SK-MEL-5 (cell line): ENCODE results near the gene DGKK. TPM values are rescaled to one million over a fixed set of nuclear protein-coding genes. Genes with fewer than 3 reads are reported as not detected.
"Not testable (repeated sequence)": the region's sequence is repeated elsewhere in the genome, so short reads cannot be mapped to it uniquely, and the experiment has no call there.

Experiments
- DNase-seq: peaks from one replicate; pipeline ENCODE4 v3.0.0-alpha.2; 2016; ENCODE audit warnings: low read depth, low spot score
- in situ Hi-C: cut with HindIII; loops from 2 replicates; pipeline ENCODE4 v1.10.0; 2016; ENCODE audit warnings: low sequenced_read_pairs, high pct_unique_total_duplicates, low pct_unique_long_range_greater_than_20kb
- total RNA-seq: library from RNA; depleted of rRNA; stranded (reverse); fragments of >200 nt; shearing (Covaris generic); gene quantifications from 2 replicates; pipeline ENCODE4 v1.2.3, GENCODE V29; 2014

DGKK gene
- total RNA-seq, 1 experiment from 2014 or later = not detected

GRCh38 chrX:50447535-50447934 lies 23.1 kb downstream of the DGKK start:
- DNase-seq = no peak
- in situ Hi-C loops = no loop called here

DNA sequence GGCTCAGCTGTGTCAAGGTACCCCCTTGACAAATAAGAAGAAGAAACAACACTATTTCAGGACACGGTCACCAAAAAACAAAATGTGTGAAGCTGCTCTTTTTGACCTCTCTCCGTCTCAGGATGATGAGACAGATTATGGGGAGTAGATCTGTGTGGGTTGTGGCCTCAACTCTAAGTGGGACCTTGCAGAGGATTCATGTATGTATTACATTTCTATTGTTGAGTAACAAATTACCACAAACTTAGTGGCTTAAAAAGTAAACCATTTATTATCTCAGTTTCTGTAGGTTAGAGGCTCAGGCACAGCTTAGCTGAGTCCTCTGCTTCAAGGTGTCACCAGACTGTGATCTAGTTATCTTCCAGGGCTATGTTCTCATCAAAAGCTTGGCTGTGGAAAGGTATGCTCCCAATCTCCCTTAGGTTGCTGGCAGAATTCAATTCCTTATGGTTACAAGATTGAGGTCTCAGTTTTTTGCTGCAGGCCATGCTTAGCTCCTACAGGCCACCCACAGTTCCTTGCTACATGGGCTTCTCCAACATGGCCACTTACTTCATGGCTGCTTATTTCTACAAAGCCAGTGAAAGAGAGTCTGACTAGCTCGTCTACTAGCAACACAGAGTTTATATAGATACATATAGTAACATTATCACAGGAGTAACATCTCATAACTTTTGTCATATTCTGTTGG lies 28.1 kb downstream of the DGKK start:
- no peak for DNase-seq
- in situ Hi-C loops = no loop called here

DNA sequence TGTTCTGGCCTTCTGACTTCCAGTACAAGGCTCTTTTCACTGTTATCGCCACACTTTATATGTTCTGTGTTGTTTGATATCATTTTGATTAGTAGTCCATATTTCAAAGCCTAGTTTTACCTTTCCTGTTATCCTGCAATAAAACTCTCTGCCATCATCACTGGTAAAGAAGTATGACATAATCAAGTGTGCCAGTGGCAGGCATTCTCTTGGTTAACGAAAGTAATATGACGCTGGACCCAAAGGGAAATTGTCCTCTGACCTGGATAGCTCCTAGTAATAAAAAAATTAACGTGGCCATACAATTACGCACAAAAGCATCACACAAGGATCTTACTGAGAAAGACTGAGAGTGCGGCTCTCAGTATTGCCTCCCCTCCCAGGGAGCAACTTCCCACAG lies 33.8 kb downstream of the DGKK start:
- DNase-seq = no peak
- in situ Hi-C loops = no loop called here

DNA sequence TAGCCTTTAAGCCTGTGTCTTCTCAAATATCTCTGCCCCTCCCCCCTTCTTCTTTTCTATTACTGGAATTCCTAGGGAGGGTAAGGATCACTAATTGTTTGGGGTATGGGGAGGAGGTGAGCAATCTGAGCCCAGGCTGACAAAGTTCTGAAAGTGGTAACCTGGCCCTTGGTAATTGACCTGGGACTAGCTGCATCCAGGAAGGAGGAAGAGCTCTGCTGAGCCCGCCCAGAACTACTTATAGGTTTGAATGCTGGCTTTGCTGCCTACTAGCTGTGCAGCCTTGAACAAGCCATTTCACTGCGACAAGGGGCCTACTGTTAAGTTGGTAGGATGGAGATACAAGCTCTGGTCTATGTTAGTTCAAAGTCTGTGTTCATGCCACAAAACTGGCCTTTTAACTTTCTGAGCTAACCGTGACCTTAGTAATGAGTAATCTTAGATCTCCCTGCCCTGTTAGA lies 37.8 kb downstream of the DGKK start:
- in situ Hi-C loops = no loop called here
- DNase-seq = no peak

DNA sequence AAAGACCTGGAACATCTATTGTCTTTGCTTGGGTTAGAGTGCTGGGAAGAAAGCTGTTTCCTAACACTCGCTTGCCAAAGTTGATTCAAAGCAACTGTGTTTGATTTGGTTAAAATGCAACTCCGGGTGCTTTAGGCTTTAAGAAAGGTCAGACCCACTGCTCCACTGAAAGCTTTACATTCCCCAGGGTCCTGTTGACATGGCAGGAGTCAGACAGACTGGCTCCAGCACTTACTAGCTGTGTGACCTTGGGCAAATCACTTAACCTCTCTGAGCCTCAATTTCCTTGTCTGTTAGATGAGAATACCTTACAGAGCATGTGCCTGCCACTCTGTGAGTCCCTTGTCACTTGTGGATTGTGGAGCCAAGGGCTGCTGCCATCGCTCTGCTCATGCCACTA lies 39.0 kb downstream of the DGKK start:
- in situ Hi-C loops = no loop called here
- no peak for DNase-seq

DNA sequence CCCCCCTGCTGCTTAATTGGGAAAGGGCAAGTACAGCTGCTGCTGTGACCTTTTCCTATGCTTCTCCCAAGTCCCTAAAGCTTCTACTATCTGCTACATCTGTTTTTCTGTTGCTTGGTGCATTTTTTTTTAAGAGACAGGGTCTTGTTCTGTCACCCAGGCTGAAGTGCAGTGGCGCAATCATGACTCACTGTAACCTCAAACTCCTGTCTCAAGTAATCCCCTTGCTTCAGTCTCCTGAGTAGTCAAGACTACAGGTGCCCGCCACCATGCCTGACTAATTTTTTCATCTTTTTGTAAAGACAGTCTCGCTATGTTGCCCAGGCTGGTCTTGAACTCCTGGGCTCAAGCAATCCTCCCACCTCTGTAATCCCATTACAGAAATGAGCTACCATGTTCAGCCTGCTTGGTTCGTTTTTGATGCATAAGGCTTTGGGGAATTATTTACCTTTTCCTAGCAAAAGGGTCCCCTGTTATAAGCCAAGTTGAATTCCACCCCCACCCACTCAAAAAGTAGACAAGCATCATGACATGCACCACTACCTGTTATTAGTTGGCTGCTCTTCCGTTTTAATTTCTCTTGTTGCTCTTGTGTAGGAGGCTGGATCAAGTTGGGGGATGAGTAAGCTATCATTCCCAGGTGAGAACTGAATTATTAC lies 39.6 kb downstream of the DGKK start:
- in situ Hi-C loops = no loop called here
- DNase-seq = no peak

GRCh38 chrX:50428174-50428573 lies 42.5 kb downstream of the DGKK start:
- in situ Hi-C loops = no loop called here
- DNase-seq = no peak

GRCh38 chrX:50407976-50408375 lies 62.6 kb downstream of the DGKK start:
- in situ Hi-C loops = no loop called here
- DNase-seq = no peak

DNA sequence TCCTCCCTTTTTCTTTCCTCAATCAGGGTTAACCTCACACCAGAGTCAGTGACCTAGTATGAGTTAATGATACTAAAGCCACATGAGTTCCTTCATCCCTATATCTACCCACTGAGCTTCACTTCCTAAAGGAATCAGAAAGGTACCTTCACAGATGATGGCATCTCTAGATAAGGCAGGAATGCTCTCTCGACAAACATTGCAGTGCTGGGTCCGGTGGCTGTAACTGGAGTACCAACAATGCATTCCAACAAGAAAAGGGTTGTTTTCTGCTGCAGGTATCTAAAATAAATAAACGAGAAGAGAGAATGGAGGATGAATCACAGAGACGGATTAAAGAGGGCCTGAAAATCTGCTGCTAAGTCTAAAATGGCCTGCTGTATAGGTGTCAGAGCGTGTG lies 66.7 kb downstream of the DGKK start:
- in situ Hi-C loops = no loop called here
- DNase-seq = no peak

DNA sequence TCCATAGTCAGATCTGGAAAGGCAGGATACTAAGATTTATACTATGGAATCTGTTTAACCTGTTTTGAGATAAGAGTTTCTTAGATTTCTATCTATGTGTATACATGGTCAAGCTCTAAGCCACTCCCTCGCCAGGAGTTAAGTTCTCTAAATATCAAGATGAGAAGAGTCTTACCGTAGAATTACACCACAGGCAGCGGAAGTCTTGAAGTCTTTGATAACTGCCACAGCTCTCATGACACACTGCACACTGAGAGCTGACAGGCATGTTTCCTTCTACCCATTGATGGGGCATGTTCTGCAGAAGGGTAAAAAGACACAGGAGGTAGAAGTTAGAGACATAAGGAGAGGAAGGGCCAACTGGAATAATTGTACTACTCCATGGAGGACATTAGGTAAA lies 67.7 kb downstream of the DGKK start:
- DNase-seq = no peak
- in situ Hi-C loops = no loop called here

GRCh38 chrX:50393902-50394301 lies 76.7 kb downstream of the DGKK start:
- in situ Hi-C loops = no loop called here
- no peak for DNase-seq

GRCh38 chrX:50386520-50386919 lies 84.1 kb downstream of the DGKK start:
- in situ Hi-C loops = no loop called here
- DNase-seq = no peak

GRCh38 chrX:50381729-50382415 lies 88.8 kb downstream of the DGKK start:
- no peak for DNase-seq
- in situ Hi-C loops = no loop called here

DNA sequence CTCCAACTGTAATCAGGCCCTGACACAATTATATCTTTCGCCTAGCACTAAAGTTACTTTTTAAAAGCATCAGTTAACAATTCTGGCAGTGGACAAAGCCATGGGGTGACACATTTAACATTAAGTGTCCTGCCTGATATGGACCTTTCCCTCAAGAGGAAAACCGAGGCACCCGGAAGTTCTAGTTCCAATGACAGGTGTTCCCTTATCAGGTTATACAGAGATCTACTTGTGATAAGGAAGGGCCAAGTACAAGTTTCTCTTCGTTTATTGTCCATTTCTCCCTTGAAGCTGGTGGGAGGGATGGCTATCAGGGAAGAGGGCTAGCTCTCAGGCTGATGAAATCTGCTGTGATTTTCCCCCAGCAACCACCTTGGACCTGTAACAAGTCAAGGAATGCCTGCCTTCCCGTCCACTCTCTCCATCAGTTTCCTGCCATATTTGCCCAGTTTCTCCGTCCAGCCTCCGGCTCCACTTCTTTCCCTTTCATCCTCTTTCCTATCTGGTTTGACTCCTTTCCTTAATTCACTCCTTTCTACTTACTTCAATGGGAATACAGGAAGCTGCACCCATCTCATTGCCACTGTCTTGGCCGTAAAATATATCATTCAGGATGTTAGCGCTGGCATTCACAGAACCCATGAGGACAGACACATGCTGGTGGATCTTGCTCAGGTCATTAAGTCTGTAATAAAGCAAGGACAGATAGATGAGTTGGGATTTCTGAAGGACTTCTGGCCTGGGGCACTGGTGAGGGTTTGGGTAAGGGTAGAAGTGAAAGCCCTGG lies 95.0 kb downstream of the DGKK start:
- no peak for DNase-seq

DNA sequence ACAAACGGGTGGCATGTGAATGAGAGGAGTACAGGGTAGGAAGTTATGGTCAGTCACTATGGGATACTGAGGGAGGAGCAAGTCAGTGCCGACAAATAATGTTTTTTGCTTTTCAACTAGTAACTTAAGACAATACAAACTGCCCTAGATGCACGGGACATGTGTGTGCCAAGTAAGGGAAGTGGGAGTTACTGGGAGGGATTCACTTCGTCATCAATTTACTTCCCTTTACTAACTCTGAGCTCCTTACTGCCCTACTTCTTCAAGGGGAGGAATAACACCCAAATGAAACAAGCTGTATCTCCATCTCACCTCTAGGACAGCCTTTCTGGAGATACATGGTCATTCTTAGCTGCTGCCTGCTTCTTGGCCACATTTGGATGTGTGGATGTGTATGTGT lies 97.7 kb downstream of the DGKK start:
- DNase-seq = no peak
- in situ Hi-C loops = no loop called here

More for the DNA sequence above, 95.0 kb downstream of the DGKK start:
- in situ Hi-C loops = no loop called here

- in situ Hi-C loops = no loop called here
- DNase-seq = no peak
Measured at GRCh38 chrX:50343917-50344316, 126.7 kb downstream of the DGKK start.

DNA sequence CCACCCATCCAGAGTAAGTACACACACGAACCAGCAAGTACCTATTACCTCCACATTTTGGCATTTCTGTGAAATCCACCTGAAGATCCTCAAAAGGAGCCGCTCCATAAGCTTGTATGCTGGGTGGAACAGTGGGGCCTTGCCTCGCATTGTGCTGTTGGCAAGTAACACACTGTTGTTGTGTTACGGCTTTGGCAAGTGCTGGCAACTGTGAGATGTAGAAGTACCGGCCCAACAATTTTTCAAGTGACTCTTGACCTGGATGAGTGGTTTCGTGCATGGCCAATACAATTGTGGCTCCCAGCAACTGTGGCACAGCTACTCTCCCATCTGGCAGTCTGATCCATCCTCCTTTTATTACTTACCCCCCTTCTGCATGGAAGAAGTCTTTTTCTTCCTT lies 137.3 kb downstream of the DGKK start:
- DNase-seq = no peak
- in situ Hi-C loops = no loop called here

- peak; percentile 9 for DNase-seq
- in situ Hi-C loops = not testable (repeated sequence)
Measured at GRCh38 chrX:50332668-50333067, 138.0 kb downstream of the DGKK start.
